Measurements from ENCODE around the gene ACSL3.
A peak's percentile ranks its signal among the peaks of the same experiment; 100 is the strongest.

The ACSL3 gene

DNA sequence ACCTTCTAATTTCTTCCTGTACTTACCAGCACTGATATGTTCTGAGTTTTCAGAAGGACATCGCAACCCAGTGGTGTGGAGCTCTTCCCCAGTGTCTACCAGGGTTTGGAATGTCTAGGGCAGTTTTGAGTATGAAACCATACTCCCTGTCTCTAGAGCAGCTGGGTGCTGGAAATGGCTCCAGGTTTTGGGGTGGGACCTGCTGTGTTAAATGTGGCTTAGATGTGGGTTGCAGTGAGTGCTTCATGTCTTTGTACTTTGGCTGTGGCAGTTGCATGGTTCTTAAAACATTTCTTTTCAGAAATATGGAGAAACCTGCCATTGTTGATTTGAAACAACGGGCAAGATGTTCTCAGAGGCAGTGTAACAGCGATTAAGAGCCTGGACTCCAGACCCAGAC, 48.5 kb downstream of the ACSL3 start:
- Histone ChIP-seq H3K36me3 (ENCODE audit: insufficient read depth, low read length) (peaks cover 38% of the 10 kb centered on the region), H3F3A (ENCODE audit: insufficient read depth, low read length) (no peaks in the 10 kb centered on the region), H4K20me1 (ENCODE audit: insufficient read depth, low read length) (no peaks in the 10 kb centered on the region), H3K9ac (ENCODE audit: low read length) (no peak overlapping the region), H3K4me2 (ENCODE audit: low read length) (no peak overlapping the region), H3K4me1 (ENCODE audit: insufficient read depth, low read length, severe bottlenecking) (peaks cover 59% of the 10 kb centered on the region), H3K27ac (ENCODE audit: low read depth, low read length, poor library complexity, severe bottlenecking) (peak overlapping the region; percentile 54), H3K4me3 (ENCODE audit: low read depth, low read length, poor library complexity, severe bottlenecking) (no peak overlapping the region), H3K27me3 (ENCODE audit: insufficient read depth, low read length) (no peaks in the 10 kb centered on the region), H3K79me2 (ENCODE audit: insufficient read depth, low read length) (no peaks in the 10 kb centered on the region), H2AFZ (ENCODE audit: low read length) (no peak overlapping the region), H3K9me2 (ENCODE audit: low read depth, low read length) (no peaks in the 10 kb centered on the region), H3K9me3 (ENCODE audit: low read length) (no peaks in the 10 kb centered on the region)
- no peak for TF ChIP-seq EZH2 (IDR thresholded peaks at IDR 0.05; ENCODE audit: borderline replicate concordance, low read length)
- TF ChIP-seq, protein P1, sequence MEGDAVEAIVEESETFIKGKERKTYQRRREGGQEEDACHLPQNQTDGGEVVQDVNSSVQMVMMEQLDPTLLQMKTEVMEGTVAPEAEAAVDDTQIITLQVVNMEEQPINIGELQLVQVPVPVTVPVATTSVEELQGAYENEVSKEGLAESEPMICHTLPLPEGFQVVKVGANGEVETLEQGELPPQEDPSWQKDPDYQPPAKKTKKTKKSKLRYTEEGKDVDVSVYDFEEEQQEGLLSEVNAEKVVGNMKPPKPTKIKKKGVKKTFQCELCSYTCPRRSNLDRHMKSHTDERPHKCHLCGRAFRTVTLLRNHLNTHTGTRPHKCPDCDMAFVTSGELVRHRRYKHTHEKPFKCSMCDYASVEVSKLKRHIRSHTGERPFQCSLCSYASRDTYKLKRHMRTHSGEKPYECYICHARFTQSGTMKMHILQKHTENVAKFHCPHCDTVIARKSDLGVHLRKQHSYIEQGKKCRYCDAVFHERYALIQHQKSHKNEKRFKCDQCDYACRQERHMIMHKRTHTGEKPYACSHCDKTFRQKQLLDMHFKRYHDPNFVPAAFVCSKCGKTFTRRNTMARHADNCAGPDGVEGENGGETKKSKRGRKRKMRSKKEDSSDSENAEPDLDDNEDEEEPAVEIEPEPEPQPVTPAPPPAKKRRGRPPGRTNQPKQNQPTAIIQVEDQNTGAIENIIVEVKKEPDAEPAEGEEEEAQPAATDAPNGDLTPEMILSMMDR (IDR thresholded peaks at IDR 0.05; ENCODE audit: low read length), result no peak

GRCh38 chr2:222912117-222912516, 51.3 kb downstream of the ACSL3 start:
- H3K9ac ChIP-seq (ENCODE audit: low read length), result peak overlapping the region; percentile 68
- H3K9me2 ChIP-seq (ENCODE audit: low read depth, low read length), result no peaks in the 10 kb centered on the region
- peak overlapping the region; percentile 61 for H3K4me2 ChIP-seq (ENCODE audit: low read length)
- TF ChIP-seq, protein P1 (IDR thresholded peaks at IDR 0.05; ENCODE audit: low read length), result no peak
- TF ChIP-seq EZH2 (IDR thresholded peaks at IDR 0.05; ENCODE audit: borderline replicate concordance, low read length), result no peak
- no peaks in the 10 kb centered on the region for H3F3A ChIP-seq (ENCODE audit: insufficient read depth, low read length)
- H3K36me3 ChIP-seq (ENCODE audit: insufficient read depth, low read length), result peaks cover 34% of the 10 kb centered on the region
- no peaks in the 10 kb centered on the region for H3K27me3 ChIP-seq (ENCODE audit: insufficient read depth, low read length)
- no peaks in the 10 kb centered on the region for H3K9me3 ChIP-seq (ENCODE audit: low read length)
- H3K4me3 ChIP-seq (ENCODE audit: low read depth, low read length, poor library complexity, severe bottlenecking), result peak overlapping the region; percentile 42
- no peaks in the 10 kb centered on the region; the same call in 1 of the 2 replicates for H3K79me2 ChIP-seq (ENCODE audit: insufficient read depth, low read length)
- H4K20me1 ChIP-seq (ENCODE audit: insufficient read depth, low read length), result no peaks in the 10 kb centered on the region
- H2AFZ ChIP-seq (ENCODE audit: low read length), result no peak overlapping the region
- peaks cover 51% of the 10 kb centered on the region for H3K4me1 ChIP-seq (ENCODE audit: insufficient read depth, low read length, severe bottlenecking)
- H3K27ac ChIP-seq (ENCODE audit: low read depth, low read length, poor library complexity, severe bottlenecking), result peak overlapping the region; percentile 97

- no peak overlapping the region for H2AFZ ChIP-seq (ENCODE audit: low read length)
- H3K4me1 ChIP-seq (ENCODE audit: insufficient read depth, low read length, severe bottlenecking), result peaks cover 51% of the 10 kb centered on the region
- H3K79me2 ChIP-seq (ENCODE audit: insufficient read depth, low read length), result no peaks in the 10 kb centered on the region; the same call in 1 of the 2 replicates
- no peaks in the 10 kb centered on the region for H3K27me3 ChIP-seq (ENCODE audit: insufficient read depth, low read length)
- no peaks in the 10 kb centered on the region for H3K9me2 ChIP-seq (ENCODE audit: low read depth, low read length)
- H4K20me1 ChIP-seq (ENCODE audit: insufficient read depth, low read length), result no peaks in the 10 kb centered on the region
- peak overlapping the region; percentile 61 for H3K4me2 ChIP-seq (ENCODE audit: low read length)
- H3F3A ChIP-seq (ENCODE audit: insufficient read depth, low read length), result no peaks in the 10 kb centered on the region
- peak overlapping the region; percentile 97 for H3K27ac ChIP-seq (ENCODE audit: low read depth, low read length, poor library complexity, severe bottlenecking)
- H3K36me3 ChIP-seq (ENCODE audit: insufficient read depth, low read length), result peaks cover 32% of the 10 kb centered on the region
- peak overlapping the region; percentile 42 for H3K4me3 ChIP-seq (ENCODE audit: low read depth, low read length, poor library complexity, severe bottlenecking)
- TF ChIP-seq, protein P1 (IDR thresholded peaks at IDR 0.05; ENCODE audit: low read length), result no peak
- H3K9me3 ChIP-seq (ENCODE audit: low read length), result no peaks in the 10 kb centered on the region
- peak overlapping the region; percentile 59 for H3K9ac ChIP-seq (ENCODE audit: low read length)
Observed at GRCh38 chr2:222912776-222913175, 51.9 kb downstream of the ACSL3 start.
